Measurements from ENCODE around the gene NUAK2. TPM values are rescaled to one million over a fixed set of nuclear protein-coding genes. Genes with fewer than 3 reads are reported as not detected.

NUAK2 gene
- total RNA-seq, 4 donors from 2014 or later: 0.73 to 2.0 (median 1.5) TPM; not detected in 1

GRCh38 chr1:205355075-205355453 is 33.5 kb upstream of the NUAK2 start:
- H3K4me3 ChIP-seq: peak overlapping the region in 1 of 2 donors; percentile 41
- intact Hi-C loops (cut with DNase I; ENCODE audit: low total_unique reads): no loop called here

GRCh38 chr1:205354259-205355074 is 32.9 kb upstream of the NUAK2 start:
- intact Hi-C loops (cut with DNase I; ENCODE audit: low total_unique reads): no loop called here
- H3K27ac ChIP-seq: no peak overlapping the region
- peak; percentile 49 to 71 for DNase-seq

More at GRCh38 chr1:205355075-205355453, 33.5 kb upstream of the NUAK2 start:
- TF ChIP-seq CTCF (IDR thresholded peaks at IDR 0.05) (no peak), POLR2A (IDR thresholded peaks at IDR 0.05) (no peak)
- Histone ChIP-seq H3K27ac (no peak overlapping the region), H3K36me3 (no peaks in the 10 kb centered on the region), H3K9me3 (no peaks in the 10 kb centered on the region), H3K4me1 (no peaks in the 10 kb centered on the region), H3K27me3 (no peaks in the 10 kb centered on the region)
- DNase-seq: no peak

GRCh38 chr1:205353612-205354011 is 32.1 kb upstream of the NUAK2 start:
- Histone ChIP-seq H3K27me3 (no peaks in the 10 kb centered on the region), H3K36me3 (no peaks in the 10 kb centered on the region), H3K9me3 (no peaks in the 10 kb centered on the region), H3K27ac (no peak overlapping the region), H3K4me3 (no peak overlapping the region), H3K4me1 (no peaks in the 10 kb centered on the region)
- DNase-seq: no peak
- no peak for TF ChIP-seq POLR2A (IDR thresholded peaks at IDR 0.05)
- TF ChIP-seq CTCF (IDR thresholded peaks at IDR 0.05): no peak
- intact Hi-C loops (cut with DNase I; ENCODE audit: low total_unique reads): no loop called here

More at GRCh38 chr1:205354259-205355074, 32.9 kb upstream of the NUAK2 start:
- Histone ChIP-seq H3K4me3 (peak overlapping the region in 1 of 2 donors; percentile 41), H3K36me3 (no peaks in the 10 kb centered on the region), H3K9me3 (no peaks in the 10 kb centered on the region), H3K27me3 (no peaks in the 10 kb centered on the region), H3K4me1 (no peaks in the 10 kb centered on the region)
- TF ChIP-seq POLR2A (IDR thresholded peaks at IDR 0.05) (no peak), CTCF (IDR thresholded peaks at IDR 0.05) (peak; percentile 74 to 86 (median 78))

- no peak overlapping the region for H3K27ac ChIP-seq
- no peaks in the 10 kb centered on the region for H3K36me3 ChIP-seq
- H3K27me3 ChIP-seq: no peaks in the 10 kb centered on the region
- no peak overlapping the region for H3K4me3 ChIP-seq
- DNase-seq: no peak
- no peak for TF ChIP-seq CTCF (IDR thresholded peaks at IDR 0.05)
- TF ChIP-seq POLR2A (IDR thresholded peaks at IDR 0.05): no peak
- intact Hi-C loops (cut with DNase I; ENCODE audit: low total_unique reads): no loop called here
- no peaks in the 10 kb centered on the region for H3K9me3 ChIP-seq
- no peaks in the 10 kb centered on the region for H3K4me1 ChIP-seq
Observed at GRCh38 chr1:205353191-205353590, 31.6 kb upstream of the NUAK2 start.

- intact Hi-C loops (cut with DNase I; ENCODE audit: low total_unique reads): no loop called here
- no peak for DNase-seq
- no peaks in the 10 kb centered on the region for H3K36me3 ChIP-seq
- no peak overlapping the region for H3K27ac ChIP-seq
- H3K9me3 ChIP-seq: no peaks in the 10 kb centered on the region
- no peak overlapping the region for H3K4me3 ChIP-seq
- no peaks in the 10 kb centered on the region for H3K27me3 ChIP-seq
- no peaks in the 10 kb centered on the region for H3K4me1 ChIP-seq
- TF ChIP-seq POLR2A (IDR thresholded peaks at IDR 0.05) (no peak), CTCF (IDR thresholded peaks at IDR 0.05) (no peak)
Observed at GRCh38 chr1:205351984-205352713, 30.6 kb upstream of the NUAK2 start.

Data from uterus (tissue), 4 donors.